T-cell (primary cell): ENCODE results near the gene MAGI3. TPM values are rescaled to one million over a fixed set of nuclear protein-coding genes. Genes with fewer than 3 reads are reported as not detected.

ENCODE experiments used
- ATAC-seq, 4 experiments: fragments of 200-7000 bp in 3 of 4; fragments of 150-1000 bp in 1 of 4; cut with Tn5 transposase; replicated peaks in 1 of 4; 1 replicate in 3 of 4; 2 replicates in 1 of 4; pipeline ENCODE4 v1.10.0; 2021; ENCODE audit warnings: moderate library complexity in 3 of 4, mild to moderate bottlenecking in 2 of 4, moderate number of reproducible peaks in 1 of 4
- CTCF ChIA-PET, 2 donors: fragments of 300-600 bp; sonication (Branson Sonifier 250); formaldehyde crosslinking; loops; one replicate each; lab custom pipeline; 2022; ENCODE audit warnings: antibody characterized with exemption in 2 of 2; lab: Charles Lee
- POLR2A ChIA-PET, 2 donors: fragments of 300-600 bp; sonication (Branson Sonifier 250); formaldehyde crosslinking; loops; one replicate each; lab custom pipeline; 2022; ENCODE audit warnings: antibody characterized with exemption in 2 of 2; lab: Charles Lee
- DNase-seq, 35 experiments: peaks; one replicate each; pipeline versions ENCODE4 v3.0.0 to v3.0.0-alpha.2; 2013 to 2023
- H3K27ac ChIP-seq: one replicate; pipeline ENCODE4 v1.5.1; 2013; ENCODE audit warnings: low read length
- H3K27me3 ChIP-seq, 2 experiments: replicated peaks in 1 of 2; 1 replicate in 1 of 2; 2 replicates in 1 of 2; pipeline versions ENCODE4 v1.6.1 to v1.7.0; 2013; ENCODE audit warnings: low read length in 1 of 2, mixed read lengths in 1 of 2; ENCODE audit not compliant: control insufficient read depth in 2 of 2, insufficient read depth in 2 of 2; ENCODE audit errors: extremely low read depth in 1 of 2
- H3K36me3 ChIP-seq, 2 donors: 1 replicate in 1 of 2; 2 replicates in 1 of 2; pipeline versions ENCODE4 v1.6.1 to v1.7.0; 2013; ENCODE audit warnings: low read length in 1 of 2; ENCODE audit not compliant: control insufficient read depth in 2 of 2, insufficient read depth in 1 of 2; ENCODE audit errors: extremely low read depth in 1 of 2
- H3K4me1 ChIP-seq, 2 experiments: 1 replicate in 1 of 2; 2 replicates in 1 of 2; pipeline versions ENCODE4 v1.6.1 to v1.7.0; 2013; ENCODE audit warnings: low read length in 2 of 2, mixed read lengths in 1 of 2; ENCODE audit not compliant: insufficient read depth in 2 of 2, control insufficient read depth in 1 of 2; ENCODE audit errors: extremely low read depth in 1 of 2
- H3K4me3 ChIP-seq, 2 donors: 1 replicate in 1 of 2; 2 replicates in 1 of 2; pipeline versions ENCODE4 v1.5.1 to v1.7.0; 2013; ENCODE audit warnings: mild to moderate bottlenecking in 2 of 2, low read length in 1 of 2, moderate library complexity in 1 of 2; ENCODE audit not compliant: control insufficient read depth in 1 of 2; ENCODE audit errors: extremely low read depth in 1 of 2
- H3K9me3 ChIP-seq: 2 replicates; pipeline ENCODE4 v1.7.0; 2013
- H3K27ac Mint-ChIP-seq, 2 donors: one replicate each; pipeline ENCODE4 v1.8.0; 2020 to 2021; ENCODE audit warnings: mild to moderate bottlenecking in 2 of 2, mixed read lengths in 2 of 2
- H3K27me3 Mint-ChIP-seq, 2 donors: one replicate each; pipeline ENCODE4 v1.8.0; 2021 to 2022; ENCODE audit warnings: mixed read lengths in 2 of 2
- H3K36me3 Mint-ChIP-seq: one replicate; pipeline ENCODE4 v1.8.0; 2021; ENCODE audit warnings: mixed read lengths
- H3K4me1 Mint-ChIP-seq, 3 donors: one replicate each; pipeline ENCODE4 v1.8.0; 2020 to 2022; ENCODE audit warnings: mixed read lengths in 3 of 3, mild to moderate bottlenecking in 1 of 3
- H3K4me3 Mint-ChIP-seq, 3 donors: one replicate each; pipeline ENCODE4 v1.8.0; 2020 to 2022; ENCODE audit warnings: mild to moderate bottlenecking in 3 of 3, mixed read lengths in 3 of 3, moderate library complexity in 3 of 3
- H3K9me3 Mint-ChIP-seq, 3 donors: one replicate each; pipeline ENCODE4 v1.8.0; 2020 to 2022; ENCODE audit warnings: mixed read lengths in 3 of 3
- WGBS: methylation state at CpG from one replicate; pipeline ENCODE4 v1.1.5; 2013; ENCODE audit warnings: missing lambda C conversion rate; ENCODE audit not compliant: insufficient coverage; 5-methylcytosine and 5-hydroxymethylcytosine counted together
- total RNA-seq, 35 experiments: library from RNA in 6 of 35; stranded (reverse) in 6 of 35; fragments of 120-200 nt in 1 of 35; gene quantifications; one replicate each; pipeline versions ENCODE4 v1.2.1 to v1.2.4 and lab custom pipeline; 2013 to 2026

MAGI3 gene
- total RNA-seq, 5 donors from 2014 or later (not counting 1 experiment from before 2014, with no cell fraction given) = 4.5 to 8.1 (median 5.6) TPM

- no peaks in the 10 kb centered on the region for H3K9me3 Mint-ChIP-seq
These were observed 44.0 kb downstream of the MAGI3 start for GRCh38 chr1:113434081-113434873.

GRCh38 chr1:113434874-113435175 is 44.5 kb downstream of the MAGI3 start:
- DNase-seq = no peak
- Mint-ChIP-seq H3K27ac (no peak overlapping the region), H3K4me1 (peaks cover 5 to 7% (median 6%) of the 10 kb centered on the region in 3 donors), H3K27me3 (no peaks in the 10 kb centered on the region), H3K9me3 (no peaks in the 10 kb centered on the region), H3K4me3 (no peak overlapping the region), H3K36me3 (no peaks in the 10 kb centered on the region)
- CTCF ChIA-PET = no interaction called here
- no peak overlapping the region for H3K27ac ChIP-seq
- no CpG with 5 or more reads among the region's 2 CpGs for WGBS
- no peak for ATAC-seq
- H3K4me1 ChIP-seq = no peaks in the 10 kb centered on the region
- no peaks in the 10 kb centered on the region for H3K36me3 ChIP-seq
- POLR2A ChIA-PET = no interaction called here
- H3K27me3 ChIP-seq = no peaks in the 10 kb centered on the region
- H3K9me3 ChIP-seq = no peaks in the 10 kb centered on the region
- H3K4me3 ChIP-seq = no peak overlapping the region

More at GRCh38 chr1:113434081-113434873, 44.0 kb downstream of the MAGI3 start:
- POLR2A ChIA-PET = no interaction called here
- no peaks in the 10 kb centered on the region for H3K36me3 ChIP-seq
- H3K27ac ChIP-seq = no peak overlapping the region
- CTCF ChIA-PET = no interaction called here
- H3K4me1 Mint-ChIP-seq = peaks cover 3 to 5% (median 4%) of the 10 kb centered on the region in 3 donors
- H3K4me1 ChIP-seq = no peaks in the 10 kb centered on the region
- DNase-seq (no peak), ATAC-seq (no peak)
- no peaks in the 10 kb centered on the region for H3K27me3 ChIP-seq
- no peaks in the 10 kb centered on the region for H3K36me3 Mint-ChIP-seq
- no CpG with 5 or more reads among the region's 2 CpGs for WGBS
- H3K4me3 ChIP-seq = no peak overlapping the region
- no peak overlapping the region for H3K4me3 Mint-ChIP-seq
- no peak overlapping the region for H3K27ac Mint-ChIP-seq
- H3K27me3 Mint-ChIP-seq = no peaks in the 10 kb centered on the region
- no peaks in the 10 kb centered on the region for H3K9me3 ChIP-seq

GRCh38 chr1:113437554-113438341 is 47.4 kb downstream of the MAGI3 start:
- ATAC-seq (no peak), DNase-seq (no peak)
- Mint-ChIP-seq H3K4me1 (peaks cover 5 to 9% (median 8%) of the 10 kb centered on the region in 3 donors), H3K36me3 (no peaks in the 10 kb centered on the region), H3K27ac (no peak overlapping the region), H3K4me3 (no peak overlapping the region), H3K9me3 (no peaks in the 10 kb centered on the region), H3K27me3 (no peaks in the 10 kb centered on the region)
- H3K27ac ChIP-seq = no peak overlapping the region
- H3K27me3 ChIP-seq = no peaks in the 10 kb centered on the region
- ChIA-PET POLR2A (interaction anchor here in 1 of 2 donors (0.7 kb wide), 1 partner anchor 173 kb away, joined by 4 read pairs; no protein-coding TSS in a partner anchor), CTCF (no interaction called here)
- no peaks in the 10 kb centered on the region for H3K4me1 ChIP-seq
- H3K36me3 ChIP-seq = no peaks in the 10 kb centered on the region
- no peak overlapping the region for H3K4me3 ChIP-seq
- H3K9me3 ChIP-seq = no peaks in the 10 kb centered on the region
- WGBS = 50% methylated on average over 1 of the region's 3 CpGs

- DNase-seq (no peak), ATAC-seq (no peak)
- ChIA-PET POLR2A (no interaction called here), CTCF (no interaction called here)
- H3K27me3 Mint-ChIP-seq = no peaks in the 10 kb centered on the region
- H3K36me3 Mint-ChIP-seq = no peaks in the 10 kb centered on the region
- no peaks in the 10 kb centered on the region for H3K27me3 ChIP-seq
- H3K36me3 ChIP-seq = no peaks in the 10 kb centered on the region
- no peaks in the 10 kb centered on the region for H3K4me1 ChIP-seq
- H3K27ac ChIP-seq = no peak overlapping the region
- WGBS = 69% methylated on average over 2 of the region's 3 CpGs
- H3K4me3 Mint-ChIP-seq = no peak overlapping the region
- peaks cover 5 to 9% (median 8%) of the 10 kb centered on the region in 3 donors for H3K4me1 Mint-ChIP-seq
- no peak overlapping the region for H3K27ac Mint-ChIP-seq
- H3K9me3 Mint-ChIP-seq = peaks cover 0 to under 1% (median under 1%) of the 10 kb centered on the region in 3 donors
- H3K4me3 ChIP-seq = no peak overlapping the region
- H3K9me3 ChIP-seq = no peaks in the 10 kb centered on the region
These were observed 48.4 kb downstream of the MAGI3 start for GRCh38 chr1:113438505-113439276.

- Mint-ChIP-seq H3K36me3 (peaks cover 3% of the 10 kb centered on the region), H3K9me3 (peaks cover 0 to 6% (median 5%) of the 10 kb centered on the region in 3 donors), H3K27ac (no peak overlapping the region), H3K27me3 (no peaks in the 10 kb centered on the region), H3K4me3 (no peak overlapping the region), H3K4me1 (peaks cover under 1 to 9% (median 8%) of the 10 kb centered on the region in 3 donors)
- DNase-seq (no peak), ATAC-seq (no peak)
- ChIA-PET POLR2A (no interaction called here), CTCF (no interaction called here)
- 78% methylated on average over 1 of the region's 2 CpGs for WGBS
- H3K4me3 ChIP-seq = no peak overlapping the region
- H3K36me3 ChIP-seq = no peaks in the 10 kb centered on the region
- H3K27me3 ChIP-seq = no peaks in the 10 kb centered on the region
- no peaks in the 10 kb centered on the region for H3K4me1 ChIP-seq
- H3K9me3 ChIP-seq = no peaks in the 10 kb centered on the region
- no peak overlapping the region for H3K27ac ChIP-seq
These were observed 49.0 kb downstream of the MAGI3 start for GRCh38 chr1:113439277-113439670.

- no peak for DNase-seq
- CTCF ChIA-PET = no interaction called here
- WGBS = no CpG with 5 or more reads among the region's 2 CpGs
These were observed 51.8 kb downstream of the MAGI3 start for GRCh38 chr1:113442131-113442530.

More at GRCh38 chr1:113442131-113442530, 51.8 kb downstream of the MAGI3 start:
- no peaks in the 10 kb centered on the region for H3K9me3 ChIP-seq
- no peak overlapping the region for H3K27ac ChIP-seq
- H3K27me3 Mint-ChIP-seq = peaks cover 0 to 4% of the 10 kb centered on the region in 2 donors
- no peaks in the 10 kb centered on the region for H3K27me3 ChIP-seq
- H3K36me3 ChIP-seq = no peaks in the 10 kb centered on the region
- H3K4me3 ChIP-seq = no peak overlapping the region
- no peaks in the 10 kb centered on the region for H3K4me1 ChIP-seq
- H3K27ac Mint-ChIP-seq = no peak overlapping the region
- ATAC-seq = no peak
- no peak overlapping the region for H3K4me3 Mint-ChIP-seq
- H3K4me1 Mint-ChIP-seq = peaks cover 0 to 9% (median 8%) of the 10 kb centered on the region in 3 donors
- H3K9me3 Mint-ChIP-seq = peaks cover 6 to 15% (median 15%) of the 10 kb centered on the region in 3 donors
- POLR2A ChIA-PET = interaction anchor here in 1 of 2 donors (0.5 kb wide), 1 partner anchor 467 kb away, joined by 5 read pairs; no protein-coding TSS in a partner anchor
- peaks cover 9% of the 10 kb centered on the region for H3K36me3 Mint-ChIP-seq
